ENCODE data around the gene UBE4B.

Gene UBE4B

GRCh38 chr1:10063878-10064277, 31.1 kb downstream of the UBE4B start:
- Histone ChIP-seq H3K4me1 (ENCODE audit: low read length) (no peaks in the 10 kb centered on the region), H3K9me2 (replicated peaks; ENCODE audit: insufficient read depth, low read length) (no peaks in the 10 kb centered on the region), H3K36me3 (replicated peaks; ENCODE audit: insufficient read depth, low read length) (no peaks in the 10 kb centered on the region), H3K27ac (ENCODE audit: low read length) (no peak overlapping the region), H3K9me3 (replicated peaks; ENCODE audit: insufficient read depth, low read length) (no peaks in the 10 kb centered on the region), H3K4me3 (ENCODE audit: low read length) (no peak overlapping the region), H3K4me2 (ENCODE audit: low read depth, low read length) (no peak overlapping the region), H2AFZ (ENCODE audit: low read length) (no peak overlapping the region), H4K20me1 (ENCODE audit: insufficient read depth, low read length) (peaks cover 7% of the 10 kb centered on the region; the same call in 1 of the 2 replicates), H3K9ac (ENCODE audit: low read length) (no peak overlapping the region), H3K79me2 (ENCODE audit: low read length) (peaks cover 92% of the 10 kb centered on the region), H3K27me3 (replicated peaks; ENCODE audit: insufficient read depth, low read length) (no peaks in the 10 kb centered on the region), H3F3A (ENCODE audit: insufficient read depth, low read length) (no peaks in the 10 kb centered on the region)
- TF ChIP-seq EZH2phosphoT487 (IDR thresholded peaks at IDR 0.05; ENCODE audit: low read length) (no peak), EZH2 (optimal IDR thresholded peaks at IDR 0.05; ENCODE audit: low read depth, low read length) (no peak), CTCF (IDR thresholded peaks at IDR 0.05; ENCODE audit: low read length) (no peak)
- no peak for DNase-seq

DNA sequence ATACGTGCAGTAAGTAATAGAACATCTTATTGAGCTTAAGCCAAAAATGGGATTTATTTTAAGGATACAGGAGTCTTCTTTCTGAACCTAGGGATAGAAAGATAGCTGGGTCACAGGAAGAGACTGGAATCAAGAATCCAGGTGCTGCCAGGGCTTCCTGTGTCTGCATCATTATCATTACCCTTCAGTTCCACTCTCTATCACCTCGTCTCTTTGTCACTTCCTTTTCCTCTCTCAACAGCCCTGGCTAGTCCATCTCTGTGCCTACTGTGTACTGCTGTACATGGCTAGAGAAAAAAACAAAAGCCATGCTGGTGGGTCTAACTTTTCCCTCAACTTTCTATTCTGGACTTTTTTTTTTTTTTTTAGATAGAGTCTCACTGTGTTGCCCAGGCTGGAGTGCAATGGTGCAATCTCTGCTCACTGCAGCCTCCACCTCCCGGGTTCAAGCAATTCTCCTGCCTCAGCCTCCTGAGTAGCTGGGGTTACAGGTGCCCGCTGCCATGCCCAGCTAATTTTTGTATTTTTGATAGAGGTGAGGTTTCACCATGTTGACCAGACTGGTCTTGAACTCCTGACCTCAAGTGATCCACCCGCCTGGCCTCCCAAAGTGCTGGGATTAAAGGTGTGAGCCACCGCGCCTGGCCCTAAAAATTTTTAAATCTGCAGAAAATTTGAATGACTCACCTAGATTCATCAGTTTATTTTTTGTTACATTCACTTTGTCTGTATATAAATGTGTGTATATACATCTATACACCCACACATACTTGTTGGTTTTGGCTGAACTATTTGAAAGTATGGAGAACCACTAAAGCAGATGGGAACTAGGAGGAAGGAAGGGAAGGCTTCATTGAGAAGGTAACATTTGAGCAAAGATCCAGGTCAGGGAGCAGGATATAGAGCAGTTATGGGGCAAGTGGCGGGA, 31.9 kb downstream of the UBE4B start:
- Histone ChIP-seq H3K27ac (ENCODE audit: low read length) (no peak overlapping the region), H3K27me3 (replicated peaks; ENCODE audit: insufficient read depth, low read length) (no peaks in the 10 kb centered on the region)

DNA sequence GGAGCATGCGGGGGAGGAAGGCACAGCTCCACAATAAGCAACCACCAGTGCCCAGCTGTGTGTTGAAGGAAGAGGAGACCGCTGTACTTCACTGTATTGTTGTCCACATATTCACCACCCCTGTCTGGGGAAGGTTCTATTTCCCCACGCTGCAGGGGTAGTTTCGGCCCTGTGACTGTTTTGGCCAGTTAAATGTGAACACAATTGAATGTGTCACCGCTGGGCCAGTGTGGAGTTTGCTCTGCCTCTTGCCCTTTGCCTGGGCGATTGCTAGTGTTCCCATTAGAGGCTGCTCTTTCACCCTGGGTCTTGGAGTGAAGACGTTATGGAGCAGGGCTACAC, 32.6 kb downstream of the UBE4B start:
- Histone ChIP-seq H3K9me3 (replicated peaks; ENCODE audit: insufficient read depth, low read length) (no peaks in the 10 kb centered on the region), H3F3A (ENCODE audit: insufficient read depth, low read length) (no peaks in the 10 kb centered on the region), H3K9me2 (replicated peaks; ENCODE audit: insufficient read depth, low read length) (no peaks in the 10 kb centered on the region), H3K4me2 (ENCODE audit: low read depth, low read length) (no peak overlapping the region), H3K4me3 (ENCODE audit: low read length) (no peak overlapping the region), H3K36me3 (replicated peaks; ENCODE audit: insufficient read depth, low read length) (no peaks in the 10 kb centered on the region), H4K20me1 (ENCODE audit: insufficient read depth, low read length) (peaks cover 3% of the 10 kb centered on the region; the same call in 1 of the 2 replicates), H2AFZ (ENCODE audit: low read length) (no peak overlapping the region), H3K9ac (ENCODE audit: low read length) (no peak overlapping the region), H3K79me2 (ENCODE audit: low read length) (peaks cover 91% of the 10 kb centered on the region), H3K27me3 (replicated peaks; ENCODE audit: insufficient read depth, low read length) (no peaks in the 10 kb centered on the region), H3K27ac (ENCODE audit: low read length) (no peak overlapping the region), H3K4me1 (ENCODE audit: low read length) (no peaks in the 10 kb centered on the region)
- no peak for DNase-seq
- TF ChIP-seq CTCF (IDR thresholded peaks at IDR 0.05; ENCODE audit: low read length) = no peak
- no peak for TF ChIP-seq EZH2phosphoT487 (IDR thresholded peaks at IDR 0.05; ENCODE audit: low read length)

More for the DNA sequence above, 31.9 kb downstream of the UBE4B start:
- Histone ChIP-seq H3K36me3 (replicated peaks; ENCODE audit: insufficient read depth, low read length) (no peaks in the 10 kb centered on the region), H3K4me1 (ENCODE audit: low read length) (no peaks in the 10 kb centered on the region), H2AFZ (ENCODE audit: low read length) (no peak overlapping the region), H4K20me1 (ENCODE audit: insufficient read depth, low read length) (peaks cover 7% of the 10 kb centered on the region; the same call in 1 of the 2 replicates), H3K9me2 (replicated peaks; ENCODE audit: insufficient read depth, low read length) (no peaks in the 10 kb centered on the region), H3F3A (ENCODE audit: insufficient read depth, low read length) (no peaks in the 10 kb centered on the region), H3K9ac (ENCODE audit: low read length) (no peak overlapping the region), H3K4me2 (ENCODE audit: low read depth, low read length) (no peak overlapping the region), H3K79me2 (ENCODE audit: low read length) (peaks cover 92% of the 10 kb centered on the region), H3K4me3 (ENCODE audit: low read length) (no peak overlapping the region), H3K9me3 (replicated peaks; ENCODE audit: insufficient read depth, low read length) (no peaks in the 10 kb centered on the region)
- TF ChIP-seq EZH2 (optimal IDR thresholded peaks at IDR 0.05; ENCODE audit: low read depth, low read length) = no peak
- no peak for TF ChIP-seq EZH2phosphoT487 (IDR thresholded peaks at IDR 0.05; ENCODE audit: low read length)
- no peak for TF ChIP-seq CTCF (IDR thresholded peaks at IDR 0.05; ENCODE audit: low read length)
- DNase-seq = no peak

Measured in MM.1S (cell line).